Measurements from ENCODE around the gene PEX10.
A peak's percentile ranks its signal among the peaks of the same experiment; 100 is the strongest.

The PEX10 gene

DNA sequence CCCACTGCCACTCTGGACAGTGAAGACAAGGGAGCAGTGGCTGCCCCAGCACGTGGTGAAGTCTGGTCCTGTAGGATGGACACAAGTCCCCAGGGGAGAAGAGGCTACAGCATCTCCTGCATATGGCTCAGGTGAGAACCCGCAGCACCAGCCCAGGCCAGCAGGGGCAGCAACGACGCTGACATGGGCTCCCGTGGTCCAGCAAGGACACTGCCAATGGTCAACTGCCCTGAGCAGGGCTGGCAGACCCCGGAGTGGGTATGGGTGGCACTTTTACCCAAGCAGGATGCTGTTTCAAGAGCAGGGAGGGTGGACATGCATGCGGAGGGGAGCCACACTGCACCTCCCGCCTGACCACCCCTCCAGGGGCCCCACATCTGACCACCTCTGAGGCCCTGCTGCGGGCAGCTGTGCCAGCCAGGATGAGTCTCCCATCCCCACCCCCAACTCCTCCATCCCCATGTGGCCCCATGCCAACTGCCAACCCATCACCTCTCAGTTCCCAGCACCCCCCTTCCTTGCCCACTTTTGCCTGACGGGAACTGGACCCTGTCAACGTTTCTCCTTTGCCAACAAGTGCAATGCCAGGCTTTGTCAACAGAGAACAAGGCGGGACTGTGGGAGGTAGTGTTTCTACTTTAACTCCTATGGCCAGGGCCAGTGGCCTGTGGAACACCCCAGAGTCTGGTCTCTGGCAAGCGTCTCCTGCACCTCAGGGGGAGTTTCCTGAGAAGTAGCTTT lies 29.6 kb downstream of the PEX10 start:
- TF ChIP-seq, protein P1, sequence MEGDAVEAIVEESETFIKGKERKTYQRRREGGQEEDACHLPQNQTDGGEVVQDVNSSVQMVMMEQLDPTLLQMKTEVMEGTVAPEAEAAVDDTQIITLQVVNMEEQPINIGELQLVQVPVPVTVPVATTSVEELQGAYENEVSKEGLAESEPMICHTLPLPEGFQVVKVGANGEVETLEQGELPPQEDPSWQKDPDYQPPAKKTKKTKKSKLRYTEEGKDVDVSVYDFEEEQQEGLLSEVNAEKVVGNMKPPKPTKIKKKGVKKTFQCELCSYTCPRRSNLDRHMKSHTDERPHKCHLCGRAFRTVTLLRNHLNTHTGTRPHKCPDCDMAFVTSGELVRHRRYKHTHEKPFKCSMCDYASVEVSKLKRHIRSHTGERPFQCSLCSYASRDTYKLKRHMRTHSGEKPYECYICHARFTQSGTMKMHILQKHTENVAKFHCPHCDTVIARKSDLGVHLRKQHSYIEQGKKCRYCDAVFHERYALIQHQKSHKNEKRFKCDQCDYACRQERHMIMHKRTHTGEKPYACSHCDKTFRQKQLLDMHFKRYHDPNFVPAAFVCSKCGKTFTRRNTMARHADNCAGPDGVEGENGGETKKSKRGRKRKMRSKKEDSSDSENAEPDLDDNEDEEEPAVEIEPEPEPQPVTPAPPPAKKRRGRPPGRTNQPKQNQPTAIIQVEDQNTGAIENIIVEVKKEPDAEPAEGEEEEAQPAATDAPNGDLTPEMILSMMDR (IDR thresholded peaks at IDR 0.05; ENCODE audit: insufficient read depth, missing control alignments) = no peak
- peak; percentile 45 for DNase-seq (ENCODE audit: insufficient read length, low spot score)
- FAIRE-seq = no peak

DNA sequence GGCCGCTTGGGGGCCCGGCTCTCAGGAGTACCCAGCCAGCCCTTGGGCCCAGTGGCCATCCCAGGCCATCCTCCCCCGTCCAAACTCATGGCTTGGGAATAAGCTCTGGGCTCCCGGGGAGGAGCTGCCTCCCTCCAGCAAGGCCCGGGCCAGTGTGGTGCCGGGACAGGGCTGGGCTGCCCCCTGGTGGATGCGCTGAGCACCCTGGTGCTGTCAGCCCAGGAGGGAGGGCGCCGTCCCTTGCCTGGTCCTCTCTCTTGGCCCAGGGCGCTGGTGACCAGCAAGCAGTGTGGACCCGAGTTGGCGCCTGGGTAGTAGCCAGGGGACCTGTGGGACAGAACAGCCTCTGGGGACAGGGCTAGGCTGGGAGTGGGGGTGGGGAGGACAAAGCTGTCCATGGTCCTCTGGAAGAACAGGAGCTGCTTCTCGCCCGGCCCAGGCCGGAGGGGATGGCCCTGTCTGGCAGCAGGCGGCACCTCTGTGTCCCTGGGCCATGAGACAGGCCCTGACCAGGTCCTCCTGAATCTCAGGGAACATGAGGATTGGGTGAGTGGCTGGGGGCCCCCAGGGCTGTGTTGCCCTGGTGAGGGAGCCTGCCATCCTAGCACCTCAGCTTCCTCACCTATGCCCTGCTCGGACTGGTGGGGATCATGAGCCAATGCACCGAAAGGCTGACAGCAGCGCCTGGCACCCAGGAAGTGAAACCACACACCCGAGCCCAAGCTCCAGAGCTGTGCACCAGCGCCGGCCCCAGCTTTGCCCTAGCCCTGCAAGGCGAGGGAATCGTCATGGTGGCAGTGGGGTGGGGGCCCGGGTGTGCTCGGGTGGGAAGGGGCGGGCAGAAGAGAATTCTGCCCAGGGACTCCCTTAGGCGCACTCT lies 30.4 kb downstream of the PEX10 start:
- FAIRE-seq (no peak), DNase-seq (ENCODE audit: insufficient read length, low spot score) (peak; percentile 42)
- TF ChIP-seq, protein P1 (IDR thresholded peaks at IDR 0.05; ENCODE audit: insufficient read depth, missing control alignments) = peak; percentile 75

DNA sequence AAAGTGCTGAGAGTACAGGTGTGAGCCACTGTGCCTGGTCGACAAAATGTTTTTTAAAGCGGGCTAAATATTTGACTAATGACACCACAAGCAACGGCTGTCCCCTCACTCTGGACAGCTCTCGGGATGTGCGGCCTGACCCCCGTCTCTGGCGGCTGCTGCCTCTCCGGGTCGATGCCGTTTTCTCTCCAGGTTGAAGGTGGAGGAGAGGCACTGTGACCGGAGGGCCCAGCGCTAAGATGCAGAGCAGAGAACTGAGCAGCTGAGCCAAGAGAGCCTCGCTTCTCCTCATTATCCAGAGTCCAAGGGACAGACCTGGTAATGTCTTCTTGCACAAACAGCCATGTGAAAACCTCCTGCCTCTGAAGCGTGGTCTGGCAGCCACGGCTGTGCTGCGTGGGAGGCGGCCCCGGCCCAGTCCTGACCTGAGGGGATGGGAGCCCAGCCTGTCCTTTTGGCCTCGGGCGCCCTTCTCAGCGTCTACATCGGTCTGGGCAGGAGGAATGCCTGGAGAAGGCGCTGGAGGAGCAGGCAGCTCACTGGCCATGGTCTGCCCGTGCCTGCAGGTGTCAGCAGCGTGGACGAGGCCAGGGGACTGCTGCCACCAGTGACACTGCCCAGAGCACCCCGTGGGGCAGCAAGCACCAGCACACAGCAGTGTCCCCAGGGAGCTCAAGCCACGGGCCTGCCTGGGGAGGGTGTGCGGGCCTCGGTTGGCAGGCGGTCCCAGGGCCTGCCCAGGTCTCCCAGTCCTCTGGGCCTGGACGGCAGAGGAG lies 31.4 kb downstream of the PEX10 start:
- no peak for FAIRE-seq
- TF ChIP-seq, protein P1 (IDR thresholded peaks at IDR 0.05; ENCODE audit: insufficient read depth, missing control alignments) = no peak

DNA sequence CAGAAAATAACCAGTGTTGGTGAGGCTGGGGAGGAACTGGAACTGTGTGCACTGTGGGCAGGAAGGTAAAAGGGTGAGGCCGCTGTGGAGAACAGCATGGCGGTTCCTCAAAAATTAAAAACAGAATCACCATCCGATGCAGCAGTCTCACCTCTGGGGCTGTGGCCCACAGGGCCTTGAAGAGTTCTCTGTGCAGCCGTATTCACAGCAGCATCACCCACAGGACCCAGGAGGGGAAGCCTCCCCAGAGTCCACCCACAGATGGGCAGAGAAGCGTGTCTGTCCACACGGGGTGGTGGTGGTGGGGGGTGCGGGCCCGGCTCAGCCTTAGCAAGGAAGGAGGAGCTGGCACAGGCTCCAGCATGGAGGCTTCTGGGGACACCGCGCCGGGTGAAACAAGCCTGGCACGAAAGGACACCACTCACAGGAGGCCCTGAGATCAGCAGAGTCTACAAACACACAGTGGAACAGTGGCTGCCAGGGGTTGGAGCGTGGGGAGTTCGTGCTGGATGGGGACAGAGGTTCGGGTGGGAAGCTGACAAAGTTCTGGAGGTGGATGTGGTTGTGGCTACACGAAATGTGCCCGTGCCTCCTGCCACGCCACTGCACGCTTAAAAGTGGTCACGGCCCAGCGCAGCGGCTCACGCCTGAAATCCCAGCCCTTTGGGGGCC lies 32.5 kb downstream of the PEX10 start:
- TF ChIP-seq, protein P1 (IDR thresholded peaks at IDR 0.05; ENCODE audit: insufficient read depth, missing control alignments) = no peak
- DNase-seq (ENCODE audit: insufficient read length, low spot score) (no peak), FAIRE-seq (no peak)

More for the DNA sequence above, 31.4 kb downstream of the PEX10 start:
- no peak for DNase-seq (ENCODE audit: insufficient read length, low spot score)

DNA sequence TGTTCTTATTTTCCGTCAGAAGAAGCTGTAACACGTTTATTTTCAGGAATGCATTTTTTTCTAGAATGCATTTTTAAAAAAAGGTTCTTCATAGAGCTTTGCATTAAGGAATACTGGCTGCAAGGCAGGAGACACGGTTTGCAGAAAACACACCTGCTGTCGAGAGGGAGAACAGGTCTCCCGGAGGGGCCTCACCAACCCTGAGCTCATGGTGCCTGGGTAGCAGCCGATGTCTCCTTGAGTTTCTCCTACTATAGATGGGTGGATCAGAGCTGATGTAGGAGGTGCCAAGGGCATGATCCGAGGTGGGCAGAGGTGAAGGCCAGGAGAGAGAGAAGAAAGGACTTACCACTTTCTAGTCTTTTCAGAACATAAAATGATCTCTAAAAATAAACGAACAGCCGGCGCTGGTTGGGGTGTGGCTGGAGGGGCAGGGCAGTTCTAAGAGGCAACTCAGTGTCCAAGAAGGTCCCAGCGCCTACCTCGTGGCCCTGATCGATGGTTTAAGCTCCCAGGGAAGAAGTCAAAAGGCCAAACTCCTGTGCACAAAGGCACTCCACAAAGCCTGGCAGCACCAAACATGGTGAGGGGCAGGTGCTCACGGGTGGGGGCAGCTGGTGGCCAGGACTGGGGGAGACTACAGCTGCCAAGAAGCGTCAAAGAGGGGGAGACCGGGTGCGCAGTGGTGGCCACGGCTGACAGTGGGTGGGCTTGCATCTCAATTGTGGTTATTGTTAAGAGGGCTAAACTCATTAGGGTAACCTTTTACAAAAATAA lies 33.2 kb downstream of the PEX10 start:
- TF ChIP-seq, protein P1 (IDR thresholded peaks at IDR 0.05; ENCODE audit: insufficient read depth, missing control alignments) = no peak
- FAIRE-seq (no peak), DNase-seq (ENCODE audit: insufficient read length, low spot score) (no peak)

DNA sequence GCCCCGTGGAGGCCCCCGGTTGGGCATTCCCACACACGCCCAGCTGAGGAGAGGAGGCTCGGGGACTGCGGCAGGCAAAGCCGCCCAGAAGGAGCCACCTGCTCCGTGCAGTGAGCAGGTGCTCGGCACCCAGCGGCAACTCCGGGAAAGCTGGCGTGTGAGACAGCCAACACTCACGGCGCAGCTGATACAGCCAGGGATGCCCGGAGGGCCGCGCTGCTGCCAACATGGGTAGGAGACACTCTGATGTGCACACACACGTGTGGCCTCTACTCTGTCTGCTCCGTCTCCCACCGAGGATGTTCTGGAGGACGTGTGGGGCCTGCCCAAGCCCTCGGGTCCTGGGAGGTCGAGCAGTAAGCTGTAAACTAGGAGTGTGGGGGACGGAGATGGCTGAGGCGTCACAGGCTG lies 33.9 kb downstream of the PEX10 start:
- FAIRE-seq = no peak
- TF ChIP-seq, protein P1 (IDR thresholded peaks at IDR 0.05; ENCODE audit: insufficient read depth, missing control alignments) = no peak
- no peak for DNase-seq (ENCODE audit: insufficient read length, low spot score)

Data from D721Med (cell line).